ENCODE data around the gene TRPM2. TPM values are rescaled to one million over a fixed set of nuclear protein-coding genes. Genes with fewer than 3 reads are reported as not detected.
"Not testable (repeated sequence)": the region's sequence is repeated elsewhere in the genome, so short reads cannot be mapped to it uniquely, and the experiment has no call there.

Gene TRPM2
- polyA plus RNA-seq, 1 donor = 0.57 TPM

GRCh38 chr21:44335266-44336059 is 18.0 kb upstream of the TRPM2 start:
- DNase-seq = no peak

- no peak for DNase-seq
These were observed 16.0 kb upstream of the TRPM2 start for GRCh38 chr21:44337449-44337848.

GRCh38 chr21:44337941-44338895 is 15.2 kb upstream of the TRPM2 start:
- DNase-seq = peak; percentile 64

- DNase-seq = peak; percentile 90
These were observed 14.2 kb upstream of the TRPM2 start, which contains the start of gene CFAP410 for GRCh38 chr21:44338971-44339910. Gene CFAP410, minus strand, starts transcription at chr21:44339390. Its CDS starts 196 bp downstream, at chr21:44339194.

GRCh38 chr21:44341726-44342458 is 11.5 kb upstream of the TRPM2 start:
- DNase-seq = not testable (repeated sequence)

- not testable (repeated sequence) for DNase-seq
These were observed 10.4 kb upstream of the TRPM2 start for GRCh38 chr21:44342981-44343380.

- no peak for DNase-seq
These were observed 8.8 kb upstream of the TRPM2 start for GRCh38 chr21:44344541-44345183.

GRCh38 chr21:44345495-44345894 is 7.9 kb upstream of the TRPM2 start:
- DNase-seq = no peak

GRCh38 chr21:44347911-44348451 is 5.4 kb upstream of the TRPM2 start:
- no peak for DNase-seq

GRCh38 chr21:44348861-44349260 is 4.6 kb upstream of the TRPM2 start:
- DNase-seq = no peak

- no peak for DNase-seq
These were observed 4.0 kb upstream of the TRPM2 start for GRCh38 chr21:44349416-44349846.

GRCh38 chr21:44349847-44350772 is 3.3 kb upstream of the TRPM2 start:
- DNase-seq = no peak

GRCh38 chr21:44350773-44351481 is 2.5 kb upstream of the TRPM2 start:
- DNase-seq = no peak

GRCh38 chr21:44351535-44352252 is 1.7 kb upstream of the TRPM2 start:
- no peak for DNase-seq

- DNase-seq = no peak
These were observed 1.1 kb upstream of the TRPM2 start for GRCh38 chr21:44352253-44352860.

- no peak for DNase-seq
These were observed 582 bp downstream of the TRPM2 start for GRCh38 chr21:44354001-44354405.
